Measurements from ENCODE around the gene LMAN2L. TPM values are rescaled to one million over a fixed set of nuclear protein-coding genes. Genes with fewer than 3 reads are reported as not detected.

The LMAN2L gene
- polyA plus RNA-seq, 3 donors, result 7.9 to 22.4 (median 16.6) TPM

DNA sequence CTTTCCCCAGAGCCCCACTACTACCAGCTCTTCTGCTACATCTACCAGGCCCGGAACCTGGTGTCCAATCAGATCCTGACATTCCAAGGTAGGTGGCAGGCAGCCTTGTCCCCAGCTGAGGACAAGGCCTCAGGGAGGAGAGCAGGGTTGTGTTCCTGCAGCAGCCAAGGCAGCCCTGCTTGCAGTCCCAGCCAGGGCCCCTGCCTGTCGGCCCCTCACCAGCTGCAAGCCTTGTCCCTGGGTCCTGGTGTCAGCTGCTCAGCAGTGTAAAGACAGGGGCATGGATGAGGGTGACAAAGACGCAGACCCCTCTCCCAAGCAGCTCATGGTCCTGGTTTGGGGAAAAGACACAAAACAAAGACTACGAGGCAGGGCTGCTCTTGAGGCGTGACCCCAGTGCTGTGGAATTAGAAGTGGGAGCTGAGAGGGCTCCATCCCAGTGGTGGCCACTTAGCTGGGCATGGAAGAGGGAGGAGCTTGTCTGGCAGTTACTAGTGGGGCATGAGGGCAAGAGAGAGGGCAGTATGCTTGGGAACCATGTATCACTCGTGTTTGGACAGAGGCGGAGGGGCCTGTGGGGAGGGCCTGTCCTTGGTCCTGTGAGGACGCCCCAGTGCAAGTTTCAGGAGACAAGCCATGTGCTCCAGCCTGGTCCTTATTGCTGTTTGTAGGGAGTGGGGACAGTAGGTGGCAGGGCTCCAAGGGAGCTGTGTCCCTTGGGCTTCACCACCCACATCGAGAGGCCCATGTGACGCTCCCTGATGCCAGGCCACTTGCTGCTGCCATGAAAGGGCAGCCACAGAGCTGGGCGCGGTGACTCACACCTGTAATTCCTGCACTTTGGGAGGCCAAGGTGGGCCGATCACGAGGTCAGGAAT, 47.5 kb downstream of the LMAN2L start:
- Mint-ChIP-seq H3K27ac (no peak overlapping the region), H3K27me3 (ENCODE audit: low read depth in 3 of 3) (peaks cover 0 to 1% (median 0%) of the 10 kb centered on the region in 3 donors), H3K9me3 (peaks cover 0 to 1% (median 0%) of the 10 kb centered on the region in 7 donors), H3K4me3 (no peak overlapping the region), H3K36me3 (no peaks in the 10 kb centered on the region), H3K4me1 (no peaks in the 10 kb centered on the region)
- Histone ChIP-seq H4K20me1 (ENCODE audit: insufficient read depth, low read length) (no peaks in the 10 kb centered on the region), H3K36me3 (replicated peaks in 1 of 2; ENCODE audit: control insufficient read depth in 1 of 2, insufficient read depth in 2 of 2, low read length in 2 of 2) (no peaks in the 10 kb centered on the region), H3K4me3 (replicated peaks in 1 of 3; ENCODE audit: low read depth in 2 of 3, low read length in 3 of 3) (no peak overlapping the region), H3K9ac (ENCODE audit: insufficient read depth, low read length, poor library complexity, severe bottlenecking) (no peak overlapping the region), H3K4me2 (replicated peaks; ENCODE audit: extremely low read depth, low read length, poor library complexity, severe bottlenecking) (no peak overlapping the region), H3K4me1 (ENCODE audit: control insufficient read depth in 1 of 2, insufficient read depth in 2 of 2, low read length in 2 of 2) (no peaks in the 10 kb centered on the region), H3K27ac (ENCODE audit: low read depth in 1 of 2, low read length in 2 of 2) (no peak overlapping the region), H3K9me3 (replicated peaks in 1 of 2; ENCODE audit: control insufficient read depth in 1 of 2, insufficient read depth in 1 of 2, low read length in 2 of 2) (no peaks in the 10 kb centered on the region), H3K79me2 (ENCODE audit: insufficient read depth, low read length) (no peaks in the 10 kb centered on the region), H3K27me3 (ENCODE audit: control insufficient read depth in 2 of 2, insufficient read depth in 2 of 2, low read length in 2 of 2) (no peaks in the 10 kb centered on the region), H2AFZ (ENCODE audit: insufficient read depth, low read depth, low read length, poor library complexity, severe bottlenecking) (no peak overlapping the region)
- WGBS (ENCODE audit: insufficient coverage), result 99% methylated on average over 11 of the region's 14 CpGs
- TF ChIP-seq, protein P1, sequence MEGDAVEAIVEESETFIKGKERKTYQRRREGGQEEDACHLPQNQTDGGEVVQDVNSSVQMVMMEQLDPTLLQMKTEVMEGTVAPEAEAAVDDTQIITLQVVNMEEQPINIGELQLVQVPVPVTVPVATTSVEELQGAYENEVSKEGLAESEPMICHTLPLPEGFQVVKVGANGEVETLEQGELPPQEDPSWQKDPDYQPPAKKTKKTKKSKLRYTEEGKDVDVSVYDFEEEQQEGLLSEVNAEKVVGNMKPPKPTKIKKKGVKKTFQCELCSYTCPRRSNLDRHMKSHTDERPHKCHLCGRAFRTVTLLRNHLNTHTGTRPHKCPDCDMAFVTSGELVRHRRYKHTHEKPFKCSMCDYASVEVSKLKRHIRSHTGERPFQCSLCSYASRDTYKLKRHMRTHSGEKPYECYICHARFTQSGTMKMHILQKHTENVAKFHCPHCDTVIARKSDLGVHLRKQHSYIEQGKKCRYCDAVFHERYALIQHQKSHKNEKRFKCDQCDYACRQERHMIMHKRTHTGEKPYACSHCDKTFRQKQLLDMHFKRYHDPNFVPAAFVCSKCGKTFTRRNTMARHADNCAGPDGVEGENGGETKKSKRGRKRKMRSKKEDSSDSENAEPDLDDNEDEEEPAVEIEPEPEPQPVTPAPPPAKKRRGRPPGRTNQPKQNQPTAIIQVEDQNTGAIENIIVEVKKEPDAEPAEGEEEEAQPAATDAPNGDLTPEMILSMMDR (IDR thresholded peaks at IDR 0.05), result no peak
- DNase-seq, result no peak
- intact Hi-C loops (cut with micrococcal nuclease), result no loop called here

GRCh38 chr2:96691022-96691612, 48.7 kb downstream of the LMAN2L start:
- H3K79me2 ChIP-seq (ENCODE audit: insufficient read depth, low read length), result no peaks in the 10 kb centered on the region
- H3K27ac ChIP-seq (ENCODE audit: low read depth in 1 of 2, low read length in 2 of 2), result no peak overlapping the region
- no peak overlapping the region for H3K9ac ChIP-seq (ENCODE audit: insufficient read depth, low read length, poor library complexity, severe bottlenecking)
- no peak overlapping the region for H2AFZ ChIP-seq (ENCODE audit: insufficient read depth, low read depth, low read length, poor library complexity, severe bottlenecking)
- no peaks in the 10 kb centered on the region for H3K36me3 Mint-ChIP-seq
- no peak overlapping the region for H3K4me2 ChIP-seq (replicated peaks; ENCODE audit: extremely low read depth, low read length, poor library complexity, severe bottlenecking)
- WGBS (ENCODE audit: insufficient coverage), result 94% methylated on average over 26 of the region's 30 CpGs
- no peak overlapping the region for H3K4me3 ChIP-seq (replicated peaks in 1 of 3; ENCODE audit: low read depth in 2 of 3, low read length in 3 of 3)
- DNase-seq, result no peak
- no peaks in the 10 kb centered on the region for H3K9me3 ChIP-seq (replicated peaks in 1 of 2; ENCODE audit: control insufficient read depth in 1 of 2, insufficient read depth in 1 of 2, low read length in 2 of 2)
- no peaks in the 10 kb centered on the region for H3K4me1 ChIP-seq (ENCODE audit: control insufficient read depth in 1 of 2, insufficient read depth in 2 of 2, low read length in 2 of 2)
- peaks cover 0 to 1% (median 0%) of the 10 kb centered on the region in 7 donors for H3K9me3 Mint-ChIP-seq
- H3K27ac Mint-ChIP-seq, result no peak overlapping the region
- H3K27me3 ChIP-seq (ENCODE audit: control insufficient read depth in 2 of 2, insufficient read depth in 2 of 2, low read length in 2 of 2), result no peaks in the 10 kb centered on the region
- intact Hi-C loops (cut with micrococcal nuclease), result no loop called here
- H3K27me3 Mint-ChIP-seq (ENCODE audit: low read depth in 3 of 3), result peaks cover 0 to 1% (median 0%) of the 10 kb centered on the region in 3 donors
- no peaks in the 10 kb centered on the region for H4K20me1 ChIP-seq (ENCODE audit: insufficient read depth, low read length)
- H3K4me3 Mint-ChIP-seq, result no peak overlapping the region
- no peaks in the 10 kb centered on the region for H3K36me3 ChIP-seq (replicated peaks in 1 of 2; ENCODE audit: control insufficient read depth in 1 of 2, insufficient read depth in 2 of 2, low read length in 2 of 2)
- H3K4me1 Mint-ChIP-seq, result no peaks in the 10 kb centered on the region
- TF ChIP-seq, protein P1 (IDR thresholded peaks at IDR 0.05), result no peak

All from CD14-positive monocyte (primary cell).